HG02588 (cell line): ENCODE data around the gene RAB34.

Experiments
- ATAC-seq: cut with Tn5 transposase; IDR thresholded peaks from one replicate; pipeline ENCODE4 v1.9.1; 2021; ENCODE audit warnings: mild to moderate bottlenecking, moderate library complexity; ENCODE audit not compliant: unreplicated experiment

Gene RAB34

GRCh38 chr17:28688481-28688880 is 29.2 kb downstream of the RAB34 start:
- no peak for ATAC-seq

GRCh38 chr17:28686296-28686695 is 31.4 kb downstream of the RAB34 start:
- ATAC-seq = no peak

- no peak for ATAC-seq
Measured at GRCh38 chr17:28685366-28685765, 32.3 kb downstream of the RAB34 start.

- ATAC-seq = no peak
Measured at GRCh38 chr17:28684963-28685362, 32.7 kb downstream of the RAB34 start.

- ATAC-seq = no peak
Measured at GRCh38 chr17:28682655-28683054, 35.0 kb downstream of the RAB34 start.

- no peak for ATAC-seq
Measured at GRCh38 chr17:28675980-28676379, 41.7 kb downstream of the RAB34 start.

- ATAC-seq = no peak
Measured at GRCh38 chr17:28675490-28675889, 42.2 kb downstream of the RAB34 start.

GRCh38 chr17:28669918-28670317 is 47.8 kb downstream of the RAB34 start:
- no peak for ATAC-seq

- ATAC-seq = no peak
Measured at GRCh38 chr17:28667870-28668269, 49.8 kb downstream of the RAB34 start.

- no peak for ATAC-seq
Measured at GRCh38 chr17:28665994-28666393, 51.7 kb downstream of the RAB34 start.
